OCI-LY1 (cell line): Measurements from ENCODE around the gene STXBP2.

Experiments used
- H2AFZ ChIP-seq: fragments of 200-600 bp; sonication (generic), shearing (Covaris generic); 2 replicates; pipeline ENCODE4 v1.6.0; 2014; ENCODE audit warnings: antibody characterized with exemption, mild to moderate bottlenecking, low read length
- H3F3A ChIP-seq: fragments of 200-600 bp; sonication (generic), shearing (Covaris generic); 2 replicates; pipeline ENCODE4 v1.6.0; 2014; ENCODE audit warnings: mild to moderate bottlenecking, antibody characterized with exemption, low read length, moderate library complexity; ENCODE audit not compliant: insufficient read depth
- H3K27ac ChIP-seq: fragments of 200-600 bp; sonication (generic); 2 replicates; pipeline ENCODE4 v1.5.1; 2014; ENCODE audit warnings: low read length, mixed run types, mild to moderate bottlenecking, low read depth; ENCODE audit not compliant: poor library complexity, severe bottlenecking
- H3K27me3 ChIP-seq: fragments of 200-600 bp; sonication (generic); 2 replicates; pipeline ENCODE4 v1.6.0; 2014; ENCODE audit warnings: antibody characterized with exemption, mild to moderate bottlenecking, low read length, moderate library complexity; ENCODE audit not compliant: insufficient read depth
- H3K36me3 ChIP-seq: fragments of 200-600 bp; sonication (generic); 2 replicates; pipeline ENCODE4 v1.6.1; 2014; ENCODE audit warnings: mild to moderate bottlenecking, antibody characterized with exemption, low read length, moderate library complexity, mixed read lengths; ENCODE audit not compliant: insufficient read depth
- H3K4me1 ChIP-seq: fragments of 200-600 bp; sonication (generic); 2 replicates; pipeline ENCODE4 v1.5.1; 2014; ENCODE audit warnings: mild to moderate bottlenecking, low read length, moderate library complexity; ENCODE audit not compliant: insufficient read depth, severe bottlenecking
- H3K4me2 ChIP-seq: fragments of 200-600 bp; sonication (generic), shearing (Covaris generic); 2 replicates; pipeline ENCODE4 v1.6.1; 2014; ENCODE audit warnings: low read length
- H3K4me3 ChIP-seq: fragments of 200-600 bp; sonication (generic); 2 replicates; pipeline ENCODE4 v1.5.1; 2014; ENCODE audit warnings: low read length, low read depth, mild to moderate bottlenecking, mixed read lengths; ENCODE audit not compliant: poor library complexity, severe bottlenecking
- H3K79me2 ChIP-seq: fragments of 200-600 bp; shearing (Covaris generic); 2 replicates; pipeline ENCODE4 v1.6.1; 2016; ENCODE audit warnings: mixed run types, low read length, mixed read lengths; ENCODE audit not compliant: insufficient read depth
- H3K9ac ChIP-seq: fragments of 200-600 bp; sonication (generic), shearing (Covaris generic); 2 replicates; pipeline ENCODE4 v1.6.1; 2014; ENCODE audit warnings: mild to moderate bottlenecking, low read length, mixed read lengths
- H3K9me2 ChIP-seq: fragments of 200-600 bp; sonication (generic), shearing (Covaris generic); 2 replicates; pipeline ENCODE4 v1.6.1; 2014; ENCODE audit warnings: low read depth, mild to moderate bottlenecking, low read length, mixed read lengths
- H3K9me3 ChIP-seq: fragments of 200-600 bp; shearing (Covaris generic); 2 replicates; pipeline ENCODE4 v1.6.1; 2014; ENCODE audit warnings: low read length, mixed read lengths
- H4K20me1 ChIP-seq: fragments of 200-600 bp; sonication (generic), shearing (Covaris generic); 2 replicates; pipeline ENCODE4 v1.6.0; 2016; ENCODE audit warnings: mild to moderate bottlenecking, low read length; ENCODE audit not compliant: insufficient read depth
- CTCF ChIP-seq: fragments of 200-600 bp; sonication (generic), shearing (Covaris generic); IDR thresholded peaks from 2 replicates; pipeline ENCODE4 v1.5.1; 2017; ENCODE audit warnings: mild to moderate bottlenecking, antibody characterized with exemption, low read length, moderate library complexity, mixed read lengths
- EZH2 ChIP-seq: fragments of 200-600 bp; sonication (generic), shearing (Covaris generic); IDR thresholded peaks from 2 replicates; pipeline ENCODE4 v1.8.0; 2017; ENCODE audit warnings: borderline replicate concordance, mixed run types, mild to moderate bottlenecking, antibody characterized with exemption, low read length, moderate library complexity, mixed read lengths

STXBP2 gene

GRCh38 chr19:7598180-7598579, 38.7 kb upstream of the STXBP2 start:
- Histone ChIP-seq H3K4me3 (no peak overlapping the region), H3K9ac (no peak overlapping the region), H3K36me3 (no peaks in the 10 kb centered on the region), H4K20me1 (no peaks in the 10 kb centered on the region), H3K27ac (no peak overlapping the region), H3K79me2 (no peaks in the 10 kb centered on the region), H3K27me3 (0 out of 2 replicates have a peak, but pooled peaks cover 8% of the 10 kb centered on the region), H3K9me3 (no peaks in the 10 kb centered on the region), H3K4me1 (peaks cover 8% of the 10 kb centered on the region), H3K9me2 (no peaks in the 10 kb centered on the region), H2AFZ (no peak overlapping the region), H3K4me2 (no peak overlapping the region), H3F3A (no peaks in the 10 kb centered on the region)
- TF ChIP-seq EZH2 (no peak), CTCF (no peak)

GRCh38 chr19:7600721-7601120, 36.2 kb upstream of the STXBP2 start:
- no peak overlapping the region for H3K9ac ChIP-seq
- H3K4me1 ChIP-seq: peaks cover 8% of the 10 kb centered on the region
- no peaks in the 10 kb centered on the region for H4K20me1 ChIP-seq
- H3K9me2 ChIP-seq: no peaks in the 10 kb centered on the region
- H2AFZ ChIP-seq: no peak overlapping the region
- no peaks in the 10 kb centered on the region for H3K9me3 ChIP-seq
- no peak for TF ChIP-seq EZH2
- no peak for TF ChIP-seq CTCF
- H3K4me3 ChIP-seq: no peak overlapping the region
- no peaks in the 10 kb centered on the region for H3K79me2 ChIP-seq
- H3K27me3 ChIP-seq: 0 out of 2 replicates have a peak, but pooled peaks cover 8% of the 10 kb centered on the region
- no peaks in the 10 kb centered on the region for H3K36me3 ChIP-seq
- no peak overlapping the region for H3K4me2 ChIP-seq
- H3K27ac ChIP-seq: no peak overlapping the region
- H3F3A ChIP-seq: no peaks in the 10 kb centered on the region

- no peaks in the 10 kb centered on the region for H3K9me3 ChIP-seq
- H4K20me1 ChIP-seq: no peaks in the 10 kb centered on the region
- TF ChIP-seq EZH2 (no peak), CTCF (no peak)
Measured at GRCh38 chr19:7602240-7602934, 34.5 kb upstream of the STXBP2 start.

More at GRCh38 chr19:7602240-7602934, 34.5 kb upstream of the STXBP2 start:
- H3K27me3 ChIP-seq: no peaks in the 10 kb centered on the region
- no peak overlapping the region for H3K9ac ChIP-seq
- no peaks in the 10 kb centered on the region for H3F3A ChIP-seq
- H3K9me2 ChIP-seq: no peaks in the 10 kb centered on the region
- no peak overlapping the region for H3K27ac ChIP-seq
- H3K4me2 ChIP-seq: no peak overlapping the region
- no peak overlapping the region for H2AFZ ChIP-seq
- no peaks in the 10 kb centered on the region for H3K36me3 ChIP-seq
- no peaks in the 10 kb centered on the region for H3K4me1 ChIP-seq
- H3K4me3 ChIP-seq: no peak overlapping the region
- no peaks in the 10 kb centered on the region for H3K79me2 ChIP-seq
